HEK293 (cell line): ENCODE results near the gene FHAD1.
A peak's percentile ranks its signal among the peaks of the same experiment; 100 is the strongest.

Experiments
- CTCF ChIA-PET: fragments of 350-600 bp; formaldehyde crosslinking; extraction: SDS; loops from one replicate; lab custom pipeline; 2021; ENCODE audit warnings: antibody characterized with exemption; lab: Yijun Ruan, JAX
- POLR2A ChIA-PET: fragments of 300-600 bp; formaldehyde crosslinking; extraction: SDS; loops from one replicate; lab custom pipeline; 2020; ENCODE audit warnings: antibody characterized with exemption, inconsistent platforms; lab: Yijun Ruan, JAX
- H3K27ac ChIP-seq: fragments of 200-500 bp; sonication (Bioruptor generic); 2 replicates; pipeline ENCODE4 v1.5.1; 2014; ENCODE audit warnings: low read depth, low read length, control low read depth, inconsistent platforms; ENCODE audit errors: extremely low read depth
- H3K36me3 ChIP-seq, 2 experiments: fragments of 200-500 bp in 1 of 2; sonication (Bioruptor generic) in 1 of 2; 1 replicate in 1 of 2; 2 replicates in 1 of 2; pipeline ENCODE4 v1.5.1; 2014 to 2017; ENCODE audit warnings: inconsistent platforms in 2 of 2, low read length in 2 of 2; ENCODE audit not compliant: control insufficient read depth in 2 of 2, insufficient read depth in 1 of 2
- H3K4me1 ChIP-seq: fragments of 200-500 bp; sonication (Bioruptor generic); 2 replicates; pipeline ENCODE4 v1.5.1; 2014; ENCODE audit warnings: mild to moderate bottlenecking, low read length, inconsistent platforms; ENCODE audit not compliant: control insufficient read depth, insufficient read depth
- H3K4me3 ChIP-seq: 2 replicates; pipeline ENCODE4 v1.5.1; 2011; ENCODE audit warnings: low read depth, mild to moderate bottlenecking, control low read depth, low read length, moderate library complexity
- H3K9me3 ChIP-seq: fragments of 200-500 bp; sonication (Bioruptor generic); 2 replicates; pipeline ENCODE4 v1.5.1; 2014; ENCODE audit warnings: low read depth, low read length, inconsistent platforms; ENCODE audit not compliant: control insufficient read depth, insufficient read depth
- BCL11B ChIP-seq: fragments of 450-650 bp; formaldehyde crosslinking; IDR thresholded peaks from 2 replicates; pipeline ENCODE4 v1.5.1; 2016; ENCODE audit warnings: low read depth, missing biosample characterization, missing genetic modification characterization
- EGR2 ChIP-seq: fragments of 450-650 bp; formaldehyde crosslinking; IDR thresholded peaks from 2 replicates; pipeline ENCODE4 v1.5.1; 2016; ENCODE audit warnings: low read depth, missing biosample characterization, missing genetic modification characterization
- SETDB1 ChIP-seq: IDR thresholded peaks from one replicate; pipeline ENCODE4 v1.6.1; 2017; ENCODE audit warnings: mild to moderate bottlenecking, low read length, moderate library complexity, mixed read lengths; ENCODE audit not compliant: insufficient read length
- ZBTB8A ChIP-seq: fragments of 450-650 bp; formaldehyde crosslinking; IDR thresholded peaks from 2 replicates; pipeline ENCODE4 v1.5.1; 2016; ENCODE audit warnings: missing biosample characterization, missing genetic modification characterization
- ZFHX2 ChIP-seq: fragments of 450-650 bp; formaldehyde crosslinking; conservative IDR thresholded peaks from 2 replicates; pipeline ENCODE4 v1.5.1; 2016; ENCODE audit warnings: missing biosample characterization, missing genetic modification characterization
- ZNF214 ChIP-seq: fragments of 450-650 bp; formaldehyde crosslinking; IDR thresholded peaks from 2 replicates; pipeline ENCODE4 v1.5.1; 2017; ENCODE audit warnings: missing biosample characterization, mild to moderate bottlenecking, missing genetic modification characterization, borderline replicate concordance
- ZNF23 ChIP-seq: fragments of 450-650 bp; formaldehyde crosslinking; IDR thresholded peaks from 2 replicates; pipeline ENCODE4 v1.5.1; 2016; ENCODE audit warnings: missing biosample characterization, missing genetic modification characterization, borderline replicate concordance
- ZNF335 ChIP-seq: fragments of 450-650 bp; formaldehyde crosslinking; conservative IDR thresholded peaks from 2 replicates; pipeline ENCODE4 v1.5.1; 2016; ENCODE audit warnings: missing biosample characterization, missing genetic modification characterization
- ZNF366 ChIP-seq: fragments of 450-650 bp; formaldehyde crosslinking; conservative IDR thresholded peaks from 2 replicates; pipeline ENCODE4 v1.5.1; 2016; ENCODE audit warnings: missing biosample characterization, missing genetic modification characterization
- ZNF514 ChIP-seq: fragments of 450-650 bp; formaldehyde crosslinking; IDR thresholded peaks from 2 replicates; pipeline ENCODE4 v1.5.1; 2016; ENCODE audit warnings: missing biosample characterization, missing genetic modification characterization
- ZNF549 ChIP-seq: fragments of 450-650 bp; IDR thresholded peaks from 2 replicates; pipeline ENCODE4 v1.5.1; 2018; ENCODE audit warnings: missing biosample characterization, missing genetic modification characterization, mild to moderate bottlenecking, inconsistent platforms, moderate library complexity
- ZNF629 ChIP-seq: fragments of 450-650 bp; formaldehyde crosslinking; IDR thresholded peaks from 2 replicates; pipeline ENCODE4 v1.5.1; 2017; ENCODE audit warnings: missing biosample characterization, missing genetic modification characterization
- ZNF670 ChIP-seq: fragments of 450-650 bp; formaldehyde crosslinking; IDR thresholded peaks from 2 replicates; pipeline ENCODE4 v1.5.1; 2016; ENCODE audit warnings: missing biosample characterization, missing genetic modification characterization, low read depth
- ZNF843 ChIP-seq: fragments of 450-650 bp; formaldehyde crosslinking; IDR thresholded peaks from 2 replicates; pipeline ENCODE4 v1.5.1; 2016; ENCODE audit warnings: missing biosample characterization, missing genetic modification characterization
- TF ChIP-seq, protein P1 (sequence below): fragments of 450-650 bp; formaldehyde crosslinking; IDR thresholded peaks from 2 replicates; pipeline ENCODE4 v1.5.1; 2016; ENCODE audit warnings: missing biosample characterization, missing genetic modification characterization
- TF ChIP-seq, protein P2 (sequence below): sonication (generic); formaldehyde crosslinking; IDR thresholded peaks from 2 replicates; pipeline ENCODE4 v1.8.1; 2022; ENCODE audit warnings: mild to moderate bottlenecking, moderate library complexity, missing genetic modification reagents
- TF ChIP-seq, protein P3 (sequence below): fragments of 450-650 bp; formaldehyde crosslinking; IDR thresholded peaks from 2 replicates; pipeline ENCODE4 v1.5.1; 2016; ENCODE audit warnings: missing biosample characterization, missing genetic modification characterization

The FHAD1 gene

DNA sequence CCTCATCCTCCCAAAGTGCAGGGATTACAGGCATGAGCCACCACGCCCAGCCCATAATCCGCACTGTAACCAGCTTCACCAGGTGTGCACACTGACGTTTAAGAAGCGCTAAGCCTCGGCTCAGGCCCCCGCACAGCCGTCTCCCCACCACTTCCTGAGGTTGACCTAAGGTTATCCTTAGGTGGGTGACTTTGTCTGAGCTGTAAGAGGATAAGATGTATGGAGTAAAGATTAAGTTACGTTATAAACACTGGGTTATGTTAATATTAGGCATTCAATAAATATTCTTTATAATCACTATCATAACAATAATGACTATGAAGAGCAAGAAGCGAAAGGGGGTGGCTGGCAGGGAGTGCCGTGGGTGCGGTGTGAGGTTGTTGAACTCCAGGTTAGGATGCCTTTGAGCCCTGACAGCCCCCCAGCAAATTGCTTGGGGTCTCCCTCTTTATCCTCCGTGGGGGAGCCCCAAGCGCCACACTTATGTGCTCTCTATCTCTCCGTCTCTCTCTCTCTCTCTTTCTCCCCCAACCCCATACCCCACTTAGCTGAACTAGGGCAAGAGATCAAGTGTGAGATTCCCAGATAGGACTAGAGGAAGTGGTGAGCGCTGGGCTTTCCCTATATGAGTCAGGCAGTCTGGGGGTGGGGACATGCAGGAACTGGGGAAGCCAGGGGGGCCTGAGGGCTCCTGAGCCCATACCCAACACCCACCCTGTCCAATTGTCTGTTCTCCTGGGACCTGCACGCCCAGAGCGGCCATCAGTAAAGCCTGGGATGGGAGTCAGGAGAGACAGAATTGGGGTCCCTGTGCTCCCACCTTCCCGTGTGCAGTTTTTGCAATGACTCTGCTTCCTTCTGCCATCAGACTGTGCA is 170.3 kb downstream of the FHAD1 start:
- H3K4me1 ChIP-seq, result no peaks in the 10 kb centered on the region
- H3K27ac ChIP-seq, result no peak overlapping the region
- TF ChIP-seq ZNF514 (tag by site-specific recombination) (no peak), EGR2 (tag by site-specific recombination) (peak; percentile 47; the same call in 1 of the 2 replicates), ZFHX2 (0 out of 2 replicates have a peak, but pooled peaks have one; percentile 7), ZNF629 (tag by site-specific recombination) (no peak)
- H3K4me3 ChIP-seq, result no peak overlapping the region
- CTCF ChIA-PET, result interaction anchor here (0.6 to 1.0 kb wide), 4 partner anchors 14 to 631 kb away, joined by 3 to 4 read pairs (median 4); no protein-coding TSS in a partner anchor
- POLR2A ChIA-PET, result no interaction called here
- no peaks in the 10 kb centered on the region; the same call in 1 of the 2 replicates for H3K9me3 ChIP-seq
- H3K36me3 ChIP-seq, result peaks cover 0 to 25% of the 10 kb centered on the region in 2 experiments; a peak in 1 of 3 replicates

DNA sequence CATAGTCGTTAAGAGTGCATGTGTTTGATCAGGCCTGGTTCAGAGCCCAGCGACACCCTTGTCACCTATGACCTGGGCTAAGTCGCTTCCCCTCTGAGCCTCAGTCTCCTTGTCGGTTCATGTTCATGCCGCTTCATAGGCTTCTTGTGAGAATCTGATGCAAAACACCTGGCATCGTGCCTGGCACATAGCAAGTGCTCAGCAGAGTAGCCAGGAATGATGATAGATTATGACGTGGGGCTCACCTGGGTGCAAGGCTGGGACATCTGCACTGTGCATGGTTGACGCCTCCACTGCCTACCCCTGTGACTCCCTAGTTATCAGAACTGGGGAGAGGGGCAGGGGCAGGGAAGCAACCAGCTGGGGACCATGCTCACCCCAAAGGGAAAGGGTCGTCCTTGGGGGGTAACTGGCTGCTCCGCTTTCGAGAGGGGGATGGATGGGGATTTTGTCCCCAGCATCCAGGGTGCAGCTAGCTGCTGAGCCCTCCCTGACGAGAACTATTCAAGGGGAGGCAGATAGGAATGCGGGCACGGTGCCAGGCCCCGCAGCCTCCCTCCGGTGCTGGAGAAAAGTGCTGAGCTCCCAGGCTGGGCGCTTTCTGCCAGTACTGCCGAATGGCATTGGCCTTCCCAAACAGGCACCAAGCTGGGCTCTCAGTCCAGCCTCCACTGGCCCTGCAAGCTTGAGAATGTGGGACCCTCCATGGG is 171.9 kb downstream of the FHAD1 start:
- H3K4me1 ChIP-seq, result no peaks in the 10 kb centered on the region
- ChIA-PET POLR2A (no interaction called here), CTCF (interaction anchor here (1.1 kb wide), 1 partner anchor 96 kb away, joined by 3 read pairs; no protein-coding TSS in a partner anchor)
- peaks cover 0 to 18% of the 10 kb centered on the region in 2 experiments; a peak in 1 of 3 replicates for H3K36me3 ChIP-seq
- no peaks in the 10 kb centered on the region; the same call in 1 of the 2 replicates for H3K9me3 ChIP-seq
- H3K27ac ChIP-seq, result no peak overlapping the region
- no peak overlapping the region for H3K4me3 ChIP-seq
- TF ChIP-seq ZNF335 (tag by site-specific recombination) (no peak), ZNF670 (tag by site-specific recombination) (no peak), ZNF23 (no peak), ZNF366 (tag by site-specific recombination) (no peak), ZNF843 (tag by site-specific recombination) (no peak), ZBTB8A (no peak), BCL11B (tag by site-specific recombination) (no peak)
- TF ChIP-seq, protein P1, sequence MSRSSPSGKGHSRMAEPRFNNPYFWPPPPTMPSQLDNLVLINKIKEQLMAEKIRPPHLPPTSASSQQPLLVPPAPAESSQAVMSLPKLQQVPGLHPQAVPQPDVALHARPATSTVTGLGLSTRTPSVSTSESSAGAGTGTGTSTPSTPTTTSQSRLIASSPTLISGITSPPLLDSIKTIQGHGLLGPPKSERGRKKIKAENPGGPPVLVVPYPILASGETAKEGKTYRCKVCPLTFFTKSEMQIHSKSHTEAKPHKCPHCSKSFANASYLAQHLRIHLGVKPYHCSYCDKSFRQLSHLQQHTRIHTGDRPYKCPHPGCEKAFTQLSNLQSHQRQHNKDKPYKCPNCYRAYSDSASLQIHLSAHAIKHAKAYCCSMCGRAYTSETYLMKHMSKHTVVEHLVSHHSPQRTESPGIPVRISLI, result no peak
- TF ChIP-seq, protein P2, sequence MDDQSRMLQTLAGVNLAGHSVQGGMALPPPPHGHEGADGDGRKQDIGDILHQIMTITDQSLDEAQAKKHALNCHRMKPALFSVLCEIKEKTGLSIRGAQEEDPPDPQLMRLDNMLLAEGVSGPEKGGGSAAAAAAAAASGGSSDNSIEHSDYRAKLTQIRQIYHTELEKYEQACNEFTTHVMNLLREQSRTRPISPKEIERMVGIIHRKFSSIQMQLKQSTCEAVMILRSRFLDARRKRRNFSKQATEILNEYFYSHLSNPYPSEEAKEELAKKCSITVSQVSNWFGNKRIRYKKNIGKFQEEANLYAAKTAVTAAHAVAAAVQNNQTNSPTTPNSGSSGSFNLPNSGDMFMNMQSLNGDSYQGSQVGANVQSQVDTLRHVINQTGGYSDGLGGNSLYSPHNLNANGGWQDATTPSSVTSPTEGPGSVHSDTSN, result no peak
- TF ChIP-seq, protein P3, sequence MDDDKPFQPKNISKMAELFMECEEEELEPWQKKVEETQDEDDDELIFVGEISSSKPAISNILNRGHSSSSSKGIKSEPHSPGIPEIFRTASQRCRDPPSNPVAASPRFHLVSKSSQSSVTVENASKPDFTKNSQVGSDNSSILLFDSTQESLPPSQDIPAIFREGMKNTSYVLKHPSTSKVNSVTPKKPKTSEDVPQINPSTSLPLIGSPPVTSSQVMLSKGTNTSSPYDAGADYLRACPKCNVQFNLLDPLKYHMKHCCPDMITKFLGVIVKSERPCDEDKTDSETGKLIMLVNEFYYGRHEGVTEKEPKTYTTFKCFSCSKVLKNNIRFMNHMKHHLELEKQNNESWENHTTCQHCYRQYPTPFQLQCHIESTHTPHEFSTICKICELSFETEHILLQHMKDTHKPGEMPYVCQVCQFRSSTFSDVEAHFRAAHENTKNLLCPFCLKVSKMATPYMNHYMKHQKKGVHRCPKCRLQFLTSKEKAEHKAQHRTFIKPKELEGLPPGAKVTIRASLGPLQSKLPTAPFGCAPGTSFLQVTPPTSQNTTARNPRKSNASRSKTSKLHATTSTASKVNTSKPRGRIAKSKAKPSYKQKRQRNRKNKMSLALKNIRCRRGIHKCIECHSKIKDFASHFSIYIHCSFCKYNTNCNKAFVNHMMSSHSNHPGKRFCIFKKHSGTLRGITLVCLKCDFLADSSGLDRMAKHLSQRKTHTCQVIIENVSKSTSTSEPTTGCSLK (tag by site-specific recombination), result no peak

DNA sequence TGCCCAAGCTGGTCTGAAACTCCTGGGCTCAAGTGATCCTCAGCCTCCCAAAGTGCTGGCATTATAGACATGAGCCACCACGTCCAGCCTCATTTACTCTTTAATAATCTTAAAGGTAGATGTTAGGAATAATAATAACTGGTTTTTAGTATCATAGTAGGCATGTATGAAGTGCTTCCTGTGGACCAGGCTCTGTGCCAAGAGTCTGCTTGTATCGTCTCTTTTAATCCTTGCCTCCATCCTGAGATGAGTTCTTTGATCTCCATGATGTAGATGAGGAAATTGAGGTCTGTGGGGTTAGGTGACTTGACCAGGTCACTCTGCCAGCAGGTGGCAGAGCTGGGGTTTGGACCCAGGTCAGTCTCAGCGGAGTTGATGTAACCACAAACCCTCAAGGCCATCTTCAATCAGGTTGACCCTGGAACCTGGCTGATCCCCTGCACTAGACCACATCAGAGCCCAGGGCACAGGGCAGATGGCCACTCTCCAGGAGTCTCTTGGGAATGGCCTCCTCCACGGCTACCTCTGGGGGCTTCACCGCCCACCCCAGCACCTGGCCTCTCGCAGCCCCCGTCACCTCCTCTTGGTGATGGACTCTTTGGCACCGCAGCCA is 173.9 kb downstream of the FHAD1 start:
- peak; percentile 56 for TF ChIP-seq SETDB1
- TF ChIP-seq ZNF549, result no peak
- TF ChIP-seq ZNF214 (tag by site-specific recombination), result no peak
- Histone ChIP-seq H3K4me1 (no peaks in the 10 kb centered on the region), H3K27ac (no peak overlapping the region), H3K9me3 (no peaks in the 10 kb centered on the region; the same call in 1 of the 2 replicates), H3K36me3 (peaks cover 0 to 17% of the 10 kb centered on the region in 2 experiments; a peak in 1 of 3 replicates), H3K4me3 (no peak overlapping the region)
- POLR2A ChIA-PET, result no interaction called here
- CTCF ChIA-PET, result interaction anchor here (2.3 kb wide), 1 partner anchor 11 kb away, joined by 9 read pairs; no protein-coding TSS in a partner anchor
